Measurements from ENCODE around the gene WDR75.

- TF ChIP-seq CTCF (IDR thresholded peaks at IDR 0.05 in 4 of 5, conservative IDR thresholded peaks at IDR 0.05 in 1 of 5) (no peak), POLR2A (IDR thresholded peaks at IDR 0.05) (no peak)
These were observed 29.4 kb upstream of the WDR75 start for GRCh38 chr2:189411860-189412259.
